GM19395 (cell line): ENCODE results near the gene GARIN5B.

Experiments
- ATAC-seq: cut with Tn5 transposase; IDR thresholded peaks from one replicate; pipeline ENCODE4 v1.9.1; 2021; ENCODE audit warnings: mild to moderate bottlenecking, moderate library complexity; ENCODE audit not compliant: unreplicated experiment

The GARIN5B gene

GRCh38 chr19:55325172-55325571 is 37.9 kb downstream of the GARIN5B start, which contains the start of gene TMEM150B:
Gene TMEM150B, minus strand, starts transcription at chr19:55325341. Its CDS starts 4,305 bp downstream, at chr19:55321036.
- no peak for ATAC-seq

DNA sequence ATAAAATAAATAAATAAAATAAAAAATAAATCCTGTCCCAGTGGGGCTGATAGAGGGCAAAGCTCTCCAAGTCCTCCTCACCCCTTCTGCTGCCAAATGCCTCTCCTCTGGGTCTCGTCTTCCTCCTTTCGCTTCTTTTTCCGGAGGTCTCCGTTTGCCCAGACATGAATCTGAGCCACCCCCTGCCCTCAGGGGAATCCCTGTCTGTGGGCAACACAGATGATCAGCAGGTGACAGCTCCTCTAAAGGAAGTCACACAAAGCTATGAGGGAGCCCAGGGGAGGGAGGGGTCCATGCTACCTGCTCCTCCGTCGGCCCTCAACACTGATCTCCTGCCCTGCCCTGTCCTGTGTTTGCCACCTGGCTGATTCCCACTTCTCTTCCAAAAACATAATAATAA is 38.4 kb downstream of the GARIN5B start:
- no peak for ATAC-seq

DNA sequence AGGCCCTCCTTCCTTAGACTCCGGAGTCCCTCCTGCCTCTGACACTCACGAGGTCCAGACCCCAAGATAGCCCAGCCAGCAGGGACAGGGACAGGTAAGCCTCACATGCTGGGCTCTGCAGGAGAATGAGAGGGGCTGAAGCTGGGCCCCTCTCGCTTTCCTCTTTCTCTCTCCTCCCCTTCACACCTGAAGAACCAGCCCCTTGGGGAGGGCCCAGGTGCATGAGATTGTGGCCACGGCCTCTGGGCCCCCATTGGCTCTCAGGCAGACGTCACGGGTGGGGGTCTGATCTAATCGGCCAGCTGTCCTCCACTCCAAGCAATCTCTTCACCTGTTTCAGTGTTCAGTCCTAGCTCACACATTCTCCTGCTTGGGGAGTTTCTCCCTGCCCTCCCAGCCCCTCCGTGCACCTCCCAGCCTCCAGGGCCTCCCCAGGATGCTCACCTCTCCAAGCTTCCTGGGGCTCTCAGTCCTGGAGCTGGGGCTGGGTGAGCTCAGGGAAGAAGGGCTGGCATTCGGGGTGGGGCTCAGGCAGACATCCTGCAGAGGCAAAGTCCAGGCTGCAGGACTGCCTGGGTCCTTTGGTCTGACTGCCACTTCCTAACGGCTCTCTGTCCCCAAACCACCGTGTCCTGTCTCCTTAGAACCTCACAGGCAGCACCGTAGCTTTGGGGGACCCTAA is 40.7 kb downstream of the GARIN5B start:
- no peak for ATAC-seq

DNA sequence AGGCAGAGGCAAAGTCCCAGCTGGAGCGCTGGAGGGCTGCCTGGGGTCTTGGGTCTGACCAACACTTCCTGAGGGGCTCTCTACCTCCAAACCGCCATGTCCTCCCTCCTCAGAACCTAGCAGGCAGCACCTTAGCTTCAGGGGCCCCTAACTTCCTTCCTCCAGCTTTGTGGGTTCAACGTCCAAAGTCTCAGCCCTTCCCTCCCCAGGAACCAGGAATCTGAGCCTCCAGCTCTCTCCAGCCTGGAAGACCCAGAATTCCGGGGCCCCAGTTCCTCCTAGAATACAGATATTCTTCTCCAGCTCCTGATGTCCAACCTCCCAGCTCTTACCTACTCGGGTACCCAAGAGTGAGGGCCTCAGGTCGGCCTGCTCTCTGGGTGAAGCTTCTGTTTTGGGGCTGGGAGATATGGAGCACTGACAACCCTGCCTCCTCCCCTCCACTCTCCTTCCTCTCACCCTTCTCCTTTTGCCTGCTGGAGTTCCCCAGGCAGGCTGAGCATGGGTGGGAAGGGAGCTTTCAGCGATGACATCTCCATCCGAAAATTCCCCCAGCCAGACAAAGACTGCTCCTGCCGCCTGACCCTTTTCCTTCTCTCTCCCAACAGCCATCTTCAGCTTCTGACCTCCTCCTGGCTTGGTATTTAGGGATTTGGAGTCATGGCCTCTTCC is 41.5 kb downstream of the GARIN5B start:
- ATAC-seq: no peak

DNA sequence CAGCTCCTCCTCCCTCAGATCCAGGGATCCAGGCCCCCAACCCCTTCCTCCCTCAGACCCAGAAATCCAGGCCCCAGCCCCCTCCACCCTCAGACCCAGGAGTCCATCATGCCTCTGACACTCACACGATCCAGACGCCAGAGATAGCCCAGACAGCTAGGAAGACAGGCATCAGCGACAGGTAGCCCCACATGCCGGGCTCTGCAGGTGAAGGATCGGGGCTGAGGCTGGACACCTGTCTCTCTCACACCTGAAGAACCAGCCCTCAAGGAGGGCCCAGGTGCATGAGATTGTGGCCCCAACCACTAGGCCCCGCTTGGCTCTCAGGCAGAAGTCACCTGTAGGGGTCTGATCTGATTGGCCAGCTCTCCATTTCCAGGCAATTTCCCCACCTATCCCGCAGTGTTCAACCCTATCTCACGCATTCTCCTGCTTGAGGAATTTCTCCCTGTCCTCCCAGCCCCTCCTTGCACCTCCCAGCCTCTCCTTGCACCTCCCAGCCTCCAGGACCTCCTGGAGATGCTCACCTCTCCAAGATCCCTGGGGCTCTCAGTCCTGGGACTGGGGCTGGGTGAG is 42.1 kb downstream of the GARIN5B start:
- no peak for ATAC-seq

GRCh38 chr19:55319785-55320184 is 43.3 kb downstream of the GARIN5B start:
- no peak for ATAC-seq

DNA sequence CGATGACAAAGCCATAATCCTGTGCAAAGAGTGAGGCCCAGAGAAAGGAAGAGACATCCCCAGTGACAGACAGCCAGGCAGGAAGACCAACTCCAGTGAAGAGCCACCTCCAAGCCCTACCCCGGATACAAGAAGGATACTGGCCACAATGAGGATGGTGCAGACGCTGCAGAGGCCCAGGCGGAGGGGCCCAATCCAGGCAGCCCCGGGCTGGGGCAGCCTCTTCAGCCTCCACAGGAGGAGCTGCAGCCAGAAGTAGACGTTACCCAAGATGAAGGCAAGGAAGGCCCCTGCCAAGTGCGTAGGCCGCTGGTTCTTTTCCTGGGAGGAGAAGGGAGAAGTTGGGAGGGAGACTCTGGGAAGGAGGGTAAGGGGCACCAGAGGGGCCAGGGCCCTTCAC is 46.4 kb downstream of the GARIN5B start:
- no peak for ATAC-seq

GRCh38 chr19:55315956-55316525 is 47.0 kb downstream of the GARIN5B start:
- ATAC-seq: no peak

- no peak for ATAC-seq
Measured at GRCh38 chr19:55314396-55314795, 48.7 kb downstream of the GARIN5B start.

GRCh38 chr19:55312621-55313512 is 50.2 kb downstream of the GARIN5B start:
- no peak for ATAC-seq

DNA sequence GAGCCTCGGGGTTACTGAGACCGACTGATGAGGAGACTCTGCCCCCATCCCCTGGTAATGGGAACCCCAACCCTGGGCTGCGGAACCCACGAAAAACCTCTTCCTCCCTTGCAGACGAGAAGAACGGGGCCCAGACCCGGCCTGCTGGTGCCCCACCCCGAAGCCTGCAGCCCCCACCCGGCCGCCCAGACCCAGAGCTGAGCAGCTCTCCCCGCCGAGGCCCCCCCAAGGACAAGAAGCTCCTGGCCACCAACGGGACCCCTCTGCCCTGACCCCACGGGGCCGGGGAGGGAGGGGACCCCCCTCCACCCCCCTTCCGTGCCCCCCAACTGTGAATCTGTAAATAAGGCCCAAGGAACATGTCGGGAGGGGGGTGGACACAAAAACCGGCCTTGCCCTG is 51.3 kb downstream of the GARIN5B start:
- no peak for ATAC-seq

- ATAC-seq: no peak
Measured at GRCh38 chr19:55311397-55311796, 51.7 kb downstream of the GARIN5B start.

GRCh38 chr19:55310498-55310897 is 52.6 kb downstream of the GARIN5B start:
- no peak for ATAC-seq

- ATAC-seq: no peak
Measured at GRCh38 chr19:55309448-55309847, 53.6 kb downstream of the GARIN5B start.

DNA sequence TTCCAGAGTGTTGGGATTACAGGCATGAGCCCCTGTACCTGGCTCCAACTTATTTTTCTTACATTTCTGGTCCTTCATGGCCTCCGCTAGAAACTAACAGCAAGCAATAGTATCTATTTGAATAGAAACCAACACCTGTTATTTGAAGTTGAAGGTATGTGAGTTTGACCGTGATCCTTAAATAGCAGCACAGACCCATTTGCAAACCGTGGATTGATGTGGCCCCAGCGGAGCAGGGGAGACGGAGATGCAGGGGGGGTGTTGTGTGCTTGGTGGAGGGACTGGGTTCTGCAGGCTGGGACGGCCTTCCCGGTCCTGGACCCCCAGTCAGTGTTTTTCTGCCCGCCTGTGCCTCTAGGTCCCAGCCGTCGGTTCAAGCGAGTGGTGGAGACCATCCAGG is 54.8 kb downstream of the GARIN5B start:
- ATAC-seq: no peak

DNA sequence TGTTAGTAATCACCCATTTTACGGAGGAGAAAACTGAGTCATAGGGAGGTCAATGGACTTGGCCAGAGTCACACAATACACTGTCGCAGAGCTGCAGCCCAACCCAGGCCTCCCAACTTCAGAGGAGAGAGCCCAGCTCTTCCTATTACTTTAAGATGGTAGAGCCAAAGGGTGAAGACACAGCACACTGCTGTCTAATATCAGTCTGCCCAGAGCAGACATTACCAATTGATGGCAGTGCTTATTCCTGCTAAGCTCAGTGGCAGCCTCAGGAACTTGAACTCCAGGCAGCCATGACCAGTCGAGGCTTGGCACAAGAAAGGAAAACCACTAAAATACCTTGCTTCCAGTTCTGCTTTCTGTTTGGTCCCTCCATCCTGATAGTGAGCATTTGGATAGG is 56.3 kb downstream of the GARIN5B start:
- no peak for ATAC-seq

- ATAC-seq: no peak
Measured at GRCh38 chr19:55305983-55306562, 57.0 kb downstream of the GARIN5B start.

DNA sequence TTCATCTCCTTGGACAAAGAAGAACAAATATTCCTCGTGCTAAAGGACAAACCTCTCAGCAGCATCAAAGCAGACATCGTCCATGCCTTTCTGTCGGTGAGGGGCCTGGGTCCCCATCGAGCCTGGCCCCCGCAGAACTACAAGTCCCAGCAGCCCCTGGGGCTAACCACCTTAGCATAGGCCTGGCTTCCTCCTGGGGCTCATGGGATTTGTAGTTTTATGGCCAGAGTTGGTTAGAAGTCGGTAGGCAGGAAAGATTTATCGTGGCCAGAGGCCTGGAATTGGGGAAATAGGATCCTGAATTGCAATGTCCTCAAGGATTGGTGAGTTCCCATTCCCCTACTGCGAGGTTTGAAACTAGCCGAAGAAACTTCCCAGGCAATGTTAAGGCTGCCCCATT is 57.6 kb downstream of the GARIN5B start:
- ATAC-seq: no peak

- ATAC-seq: no peak
Measured at GRCh38 chr19:55304980-55305379, 58.1 kb downstream of the GARIN5B start.
